CD4-positive, alpha-beta T cell treated with Interferon gamma for 1 hour (primary cell): ENCODE data around the gene CD58.

ENCODE experiments used
- DNase-seq: peaks from one replicate; pipeline ENCODE4 v3.0.0-alpha.2; 2020

CD58 gene

GRCh38 chr1:116508085-116508983 lies 62.5 kb downstream of the CD58 start:
- DNase-seq = no peak

DNA sequence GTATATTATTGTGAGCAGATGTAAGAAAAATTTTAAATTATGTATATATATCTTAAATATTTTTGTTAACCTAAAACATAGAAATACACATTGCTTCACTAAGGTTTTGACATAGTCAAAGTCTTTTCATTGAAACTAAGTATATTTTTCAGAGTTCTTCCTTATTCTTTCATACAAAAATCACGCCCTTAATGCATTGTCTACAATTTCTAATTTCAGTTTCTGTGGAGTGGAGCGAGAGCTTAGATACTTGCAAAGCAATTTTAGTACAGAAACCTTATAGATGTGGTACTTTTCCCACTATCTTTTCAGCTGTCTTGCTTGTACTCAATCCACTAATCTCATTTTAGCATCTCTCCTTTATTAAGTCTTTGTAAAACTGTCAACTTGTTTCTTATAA lies 63.2 kb downstream of the CD58 start:
- DNase-seq = no peak

DNA sequence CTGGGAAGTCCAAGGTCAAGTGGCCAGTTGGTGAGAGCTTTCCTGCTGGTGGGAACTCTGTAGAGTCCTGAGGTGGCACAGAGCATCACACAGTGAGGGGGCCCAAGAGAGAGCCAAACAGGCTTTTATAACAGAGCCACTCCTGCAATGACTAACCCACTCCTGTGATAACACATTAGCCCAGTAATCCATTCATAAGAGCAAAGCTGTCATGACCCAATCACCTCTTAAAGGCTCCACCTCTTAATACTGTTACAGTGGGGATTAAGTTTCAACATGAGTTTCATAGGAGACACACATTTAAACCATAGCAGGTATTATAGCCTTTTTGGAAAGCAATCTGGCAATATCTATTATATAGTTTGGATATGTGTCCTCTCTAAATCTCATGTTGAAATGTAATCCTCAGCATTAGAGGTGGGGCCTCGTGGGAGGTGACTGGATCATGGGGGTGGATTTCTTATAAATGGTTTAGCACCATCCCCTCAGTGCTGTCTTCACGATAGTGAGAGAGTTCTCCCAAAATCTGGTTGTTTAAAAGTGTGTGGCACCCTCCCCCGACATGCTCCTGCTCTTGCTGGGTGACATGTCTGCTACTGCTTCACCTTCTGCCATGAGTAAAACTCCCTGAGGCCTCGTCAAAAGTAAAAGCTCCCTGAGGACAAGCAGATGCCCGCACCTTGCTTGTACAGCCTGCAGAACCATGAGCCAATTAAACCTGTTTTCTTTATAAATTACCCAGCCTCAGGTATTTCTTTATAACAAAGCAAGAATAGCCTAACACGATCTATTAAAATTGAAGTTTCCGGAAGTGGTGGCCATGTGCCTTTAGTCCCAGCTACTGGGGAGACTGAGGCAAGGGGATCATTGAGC lies 64.5 kb downstream of the CD58 start:
- no peak for DNase-seq

- peak; percentile 92 for DNase-seq
Measured at GRCh38 chr1:116504308-116505156, 66.3 kb downstream of the CD58 start.

GRCh38 chr1:116503546-116504307 lies 67.1 kb downstream of the CD58 start:
- DNase-seq = peak; percentile 14

- no peak for DNase-seq
Measured at GRCh38 chr1:116502671-116503314, 68.0 kb downstream of the CD58 start.

DNA sequence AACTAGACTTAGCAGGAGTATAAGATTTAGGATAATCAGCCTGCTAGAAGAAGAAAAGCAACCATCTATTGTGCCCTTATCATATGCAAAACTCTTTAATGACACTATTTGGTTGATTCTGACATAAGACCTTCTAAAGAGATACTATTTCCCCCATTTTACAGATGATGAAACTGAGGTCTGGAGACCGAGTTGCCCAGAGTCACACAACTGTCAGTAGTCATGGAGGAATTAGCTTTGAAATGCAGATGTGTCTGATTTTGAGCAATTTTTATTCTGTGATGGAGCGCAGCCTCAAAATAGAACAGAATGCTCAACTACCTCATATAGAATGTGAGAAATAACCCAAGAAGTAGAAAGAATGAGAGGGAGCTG lies 69.0 kb downstream of the CD58 start:
- DNase-seq = no peak

- DNase-seq = no peak
Measured at GRCh38 chr1:116501125-116501869, 69.5 kb downstream of the CD58 start.

GRCh38 chr1:116498789-116499628 lies 71.8 kb downstream of the CD58 start:
- DNase-seq = peak; percentile 45

- peak; percentile 28 for DNase-seq
Measured at GRCh38 chr1:116497656-116498055, 73.2 kb downstream of the CD58 start.

GRCh38 chr1:116496898-116497297 lies 73.9 kb downstream of the CD58 start:
- no peak for DNase-seq

DNA sequence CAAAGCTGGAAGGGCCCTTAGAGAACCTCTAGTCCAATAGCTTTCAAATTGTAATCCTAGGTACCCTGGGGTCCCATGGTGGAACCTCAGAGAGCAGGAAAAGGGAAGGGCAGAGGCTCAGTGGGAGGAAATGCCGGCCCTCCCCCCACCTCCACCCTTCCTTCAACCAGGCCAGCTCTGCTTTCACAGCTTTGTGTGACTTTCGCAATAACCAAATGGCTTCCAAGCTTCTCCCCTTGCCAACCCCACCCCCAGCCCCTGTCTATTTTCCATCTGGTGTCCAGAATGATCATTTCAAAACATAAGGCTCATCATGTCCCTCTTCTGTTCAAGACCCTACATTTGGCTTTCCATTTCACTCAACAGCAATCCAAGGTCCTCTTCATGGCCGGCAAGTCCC lies 74.4 kb downstream of the CD58 start:
- no peak for DNase-seq

DNA sequence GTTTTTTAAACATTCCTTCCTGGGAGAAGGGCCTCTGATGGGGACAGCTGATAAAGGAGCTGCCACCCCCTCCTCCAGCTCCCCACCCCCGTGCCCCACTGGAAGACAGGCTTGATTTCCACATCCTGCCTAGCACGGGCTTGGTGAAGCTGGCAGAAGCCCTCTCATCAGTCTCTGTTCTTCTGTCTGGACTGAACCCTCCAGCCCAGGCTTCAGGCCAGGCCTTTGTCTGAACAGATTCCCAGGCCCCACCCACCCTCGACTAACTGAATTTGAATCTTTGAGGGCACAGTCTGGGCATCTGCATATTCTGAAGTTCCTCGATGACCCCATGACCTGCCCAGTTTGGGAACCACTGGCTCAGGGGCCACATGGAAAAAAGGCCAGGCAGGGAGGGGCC lies 75.3 kb downstream of the CD58 start:
- DNase-seq = no peak

- no peak for DNase-seq
Measured at GRCh38 chr1:116494745-116495144, 76.1 kb downstream of the CD58 start.

DNA sequence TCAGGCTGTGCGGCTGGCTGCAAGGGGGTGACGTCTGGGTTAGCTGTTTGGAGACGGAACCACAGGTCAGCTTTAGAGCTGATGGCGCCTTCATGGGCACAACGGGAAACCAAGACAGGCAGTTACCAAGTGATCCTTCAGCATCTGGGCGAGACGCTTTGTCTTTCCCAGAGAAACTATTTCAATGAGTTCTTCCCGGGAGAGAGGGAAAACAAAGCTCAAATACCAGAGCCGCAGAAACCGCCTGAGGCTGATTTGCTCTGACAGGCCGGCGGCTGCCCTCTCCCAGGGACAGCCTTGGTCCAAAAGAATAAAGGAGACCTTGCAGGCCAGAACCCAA lies 76.5 kb downstream of the CD58 start:
- no peak for DNase-seq

DNA sequence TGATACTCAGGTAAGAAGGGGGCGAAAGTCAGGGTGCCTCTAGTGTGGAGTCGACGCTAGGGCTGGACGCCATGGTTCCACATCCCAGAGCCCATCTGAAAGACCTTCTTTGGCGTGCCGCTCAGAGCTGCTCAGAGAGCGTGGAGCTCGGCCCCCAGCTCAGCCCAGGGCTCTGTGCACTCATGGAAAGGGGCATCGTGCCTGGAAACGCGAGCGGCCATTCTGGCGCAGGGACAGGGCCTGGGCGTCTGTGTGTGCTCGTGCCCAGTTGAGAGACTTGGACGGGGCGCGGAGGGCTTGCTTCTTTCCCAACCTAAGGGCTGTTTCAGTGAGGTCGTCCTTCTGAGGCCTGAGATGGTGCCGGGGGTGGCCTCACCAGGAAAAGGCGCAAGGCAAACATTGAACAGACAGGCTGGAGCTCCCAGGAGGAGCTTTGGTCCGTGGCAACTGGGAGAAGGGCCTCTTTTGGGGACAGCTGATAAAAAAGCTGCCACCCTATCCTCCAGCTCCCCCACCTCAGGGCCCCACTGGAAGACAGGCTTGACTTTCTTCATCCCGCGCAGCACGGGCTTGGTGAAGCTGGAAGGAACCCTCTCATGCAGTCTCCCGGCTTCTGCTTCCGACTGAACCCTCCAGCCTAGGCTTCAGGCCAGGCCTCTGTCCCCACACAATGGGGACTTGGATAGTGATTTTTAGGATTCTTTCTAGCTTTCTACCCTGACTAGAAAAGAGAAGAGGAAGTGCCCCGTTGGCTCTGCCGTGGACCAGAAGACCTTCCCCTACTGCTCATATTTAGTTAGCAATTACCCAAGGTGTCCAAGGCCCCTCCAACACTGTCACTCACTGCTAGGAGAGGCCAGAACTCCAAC lies 77.1 kb downstream of the CD58 start:
- DNase-seq = no peak

- DNase-seq = no peak
Measured at GRCh38 chr1:116493036-116493435, 77.8 kb downstream of the CD58 start.

GRCh38 chr1:116492358-116492811 lies 78.4 kb downstream of the CD58 start:
- no peak for DNase-seq
